ENCODE data around the gene PAX2.

DNA sequence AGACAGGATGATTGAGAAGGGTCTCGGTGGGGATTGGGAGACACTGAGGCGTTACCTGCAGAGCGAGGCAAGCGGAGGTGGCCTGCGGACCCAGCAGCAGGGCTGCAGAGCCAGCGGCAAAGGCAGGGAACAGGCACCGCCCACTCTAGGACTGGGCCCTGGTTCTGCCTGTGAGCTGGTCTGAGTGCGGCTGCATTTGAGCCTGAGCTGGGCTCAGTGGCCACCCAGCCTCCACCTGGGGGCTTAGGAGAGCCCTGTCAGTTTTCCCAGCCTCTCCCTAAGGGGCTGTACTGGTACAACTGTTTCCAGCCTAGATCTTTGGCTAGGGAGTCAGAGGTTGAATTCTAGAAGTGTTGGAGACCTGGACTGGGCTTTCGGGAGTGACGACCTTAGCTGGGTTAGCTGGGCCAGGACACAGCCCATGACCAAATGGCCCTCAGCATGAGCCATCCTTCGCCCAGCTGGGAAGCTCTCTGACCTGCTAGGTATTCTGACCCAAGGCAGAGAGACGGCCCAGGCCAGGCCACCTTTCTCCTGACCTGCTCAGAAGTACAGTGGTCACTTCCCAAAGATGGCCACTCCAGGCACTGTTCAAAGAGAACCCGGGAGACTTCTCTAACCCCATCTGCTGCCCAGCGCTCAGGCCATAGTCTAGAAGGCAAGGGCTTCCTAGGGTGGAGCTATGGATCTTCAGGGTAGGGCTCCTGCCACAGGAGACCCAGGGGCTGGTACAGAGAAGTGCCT, 64.9 kb downstream of the PAX2 start:
- TF ChIP-seq, protein P1, sequence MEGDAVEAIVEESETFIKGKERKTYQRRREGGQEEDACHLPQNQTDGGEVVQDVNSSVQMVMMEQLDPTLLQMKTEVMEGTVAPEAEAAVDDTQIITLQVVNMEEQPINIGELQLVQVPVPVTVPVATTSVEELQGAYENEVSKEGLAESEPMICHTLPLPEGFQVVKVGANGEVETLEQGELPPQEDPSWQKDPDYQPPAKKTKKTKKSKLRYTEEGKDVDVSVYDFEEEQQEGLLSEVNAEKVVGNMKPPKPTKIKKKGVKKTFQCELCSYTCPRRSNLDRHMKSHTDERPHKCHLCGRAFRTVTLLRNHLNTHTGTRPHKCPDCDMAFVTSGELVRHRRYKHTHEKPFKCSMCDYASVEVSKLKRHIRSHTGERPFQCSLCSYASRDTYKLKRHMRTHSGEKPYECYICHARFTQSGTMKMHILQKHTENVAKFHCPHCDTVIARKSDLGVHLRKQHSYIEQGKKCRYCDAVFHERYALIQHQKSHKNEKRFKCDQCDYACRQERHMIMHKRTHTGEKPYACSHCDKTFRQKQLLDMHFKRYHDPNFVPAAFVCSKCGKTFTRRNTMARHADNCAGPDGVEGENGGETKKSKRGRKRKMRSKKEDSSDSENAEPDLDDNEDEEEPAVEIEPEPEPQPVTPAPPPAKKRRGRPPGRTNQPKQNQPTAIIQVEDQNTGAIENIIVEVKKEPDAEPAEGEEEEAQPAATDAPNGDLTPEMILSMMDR (IDR thresholded peaks at IDR 0.05), result no peak
- no peak for TF ChIP-seq CHD4 (IDR thresholded peaks at IDR 0.05; ENCODE audit: borderline replicate concordance)
- no peak for TF ChIP-seq MAX (IDR thresholded peaks at IDR 0.05)
- no peak for TF ChIP-seq PHF8 (IDR thresholded peaks at IDR 0.05; ENCODE audit: borderline replicate concordance, low read depth)
- TF ChIP-seq NFE2L2 (conservative IDR thresholded peaks at IDR 0.05; ENCODE audit: low read length), result no peak
- TF ChIP-seq RFX5 (IDR thresholded peaks at IDR 0.05), result no peak
- no peak for TF ChIP-seq BCL3 (IDR thresholded peaks at IDR 0.05)

All from A549 (cell line).